Measurements from ENCODE around the gene MUC5AC.
"Not testable (repeated sequence)": the region's sequence is repeated elsewhere in the genome, so short reads cannot be mapped to it uniquely, and the experiment has no call there.

Gene MUC5AC

DNA sequence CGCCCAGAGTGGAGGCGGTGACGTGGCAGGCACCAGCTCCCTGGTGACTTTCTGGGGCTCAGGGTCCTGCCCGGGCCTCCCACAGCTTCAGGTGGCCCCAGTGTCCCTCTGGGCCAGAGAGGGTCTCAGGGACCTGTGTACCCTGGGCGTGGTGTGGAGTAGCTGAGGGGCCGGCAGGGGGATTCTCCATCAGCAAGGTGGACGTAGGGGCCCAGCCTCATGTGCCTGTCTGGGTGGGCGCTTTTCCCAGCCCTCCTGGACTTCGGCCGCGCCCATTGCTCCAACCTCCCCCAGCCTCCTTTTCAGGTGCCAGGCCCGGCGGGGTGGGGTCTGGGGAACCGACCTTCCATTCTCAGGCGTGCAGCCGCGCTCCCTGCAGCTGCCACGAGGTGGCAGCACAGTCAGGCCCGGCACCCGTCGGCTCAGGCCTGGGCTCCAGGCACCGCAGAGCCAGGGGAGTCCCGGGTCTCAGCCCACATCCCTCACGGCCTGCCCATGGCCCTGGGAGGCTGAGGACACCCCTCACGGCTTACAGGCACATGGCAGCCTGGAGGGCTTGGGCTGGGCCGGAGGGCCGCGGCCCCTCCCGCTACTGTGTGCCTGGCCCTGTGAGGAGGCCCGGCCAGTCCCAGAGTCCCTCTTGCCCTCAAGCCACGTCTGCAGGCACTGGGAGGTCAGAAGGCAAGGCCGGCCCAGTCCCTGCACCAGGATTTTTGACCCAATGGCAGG is 45.2 kb downstream of the MUC5AC start:
- DNase-seq (ENCODE audit: low read depth), result no peak
- no peak overlapping the region for H3K4me3 ChIP-seq (ENCODE audit: low read depth, low read length)

DNA sequence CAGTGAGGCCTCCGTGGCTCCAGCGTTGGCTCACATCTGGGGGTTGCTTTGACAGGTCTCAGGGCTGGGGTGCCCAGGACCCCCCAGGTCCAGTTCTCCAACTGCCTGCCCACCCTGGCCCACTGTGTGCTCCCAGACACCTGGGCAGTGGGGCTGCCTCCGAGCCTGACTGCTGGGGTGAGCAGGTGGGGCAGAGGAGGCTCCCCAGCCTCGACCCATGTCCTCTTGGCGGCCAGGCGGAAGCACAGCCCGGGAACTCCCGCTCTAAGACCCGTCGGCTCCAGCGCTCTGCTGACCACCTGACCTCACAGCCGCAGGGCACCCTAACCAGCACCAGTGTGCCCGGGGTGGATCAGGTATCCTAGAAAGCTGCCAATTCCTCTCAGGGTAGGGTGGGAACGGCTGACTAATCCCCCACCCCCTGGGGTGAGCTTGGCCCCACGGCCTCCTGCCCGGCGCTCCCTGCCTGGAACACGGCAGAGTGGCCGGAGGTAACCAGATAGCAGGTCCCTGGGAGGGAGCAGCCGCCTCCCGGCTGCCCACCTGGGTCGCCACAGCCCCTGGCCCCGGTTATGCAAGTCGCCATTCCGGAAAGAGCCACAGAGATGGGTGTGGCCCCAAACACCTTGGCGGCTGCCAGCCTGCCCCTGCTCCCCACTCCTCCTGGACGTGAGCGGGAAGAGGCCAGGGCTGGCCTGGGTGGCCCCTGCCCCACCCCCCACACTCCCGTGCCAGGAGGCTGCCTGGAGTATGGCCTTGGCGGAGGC is 45.9 kb downstream of the MUC5AC start:
- no peak for DNase-seq (ENCODE audit: low read depth)

DNA sequence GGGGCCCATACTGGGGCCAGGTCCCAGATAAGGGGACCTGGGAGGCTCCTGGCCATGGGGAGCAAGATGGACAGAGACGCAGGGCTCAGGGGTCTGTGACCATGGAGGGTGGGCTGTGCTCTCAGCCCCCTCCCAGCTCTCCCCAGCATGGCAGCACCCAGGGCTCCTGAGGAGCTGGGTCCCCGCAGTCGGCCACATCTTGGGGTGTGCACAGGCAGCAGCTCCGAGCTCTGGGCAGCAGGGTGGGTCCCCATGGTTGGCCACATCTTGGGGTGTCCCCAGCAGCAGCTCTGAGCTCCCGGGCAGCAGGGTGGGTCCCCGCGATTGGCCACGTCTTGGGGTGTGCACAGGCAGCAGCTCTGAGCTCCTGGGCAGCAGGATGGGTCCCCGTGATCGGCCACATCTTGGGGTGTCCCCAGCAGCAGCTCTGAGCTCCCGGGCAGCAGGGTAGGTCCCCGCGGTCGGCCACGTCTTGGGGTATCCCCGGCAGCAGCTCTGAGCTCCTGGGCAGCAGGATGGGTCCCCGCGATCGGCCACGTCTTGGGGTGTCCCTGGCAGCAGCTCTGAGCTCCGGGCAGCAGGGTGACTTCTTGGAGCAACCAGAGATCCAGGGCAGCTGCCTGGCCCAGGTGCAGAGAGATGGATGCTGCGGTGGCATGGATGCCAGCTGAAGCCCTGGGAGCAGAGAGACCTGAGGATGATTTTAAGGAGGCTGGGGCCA is 46.8 kb downstream of the MUC5AC start:
- H3K4me3 ChIP-seq (ENCODE audit: low read depth, low read length), result no peak overlapping the region
- no peak for DNase-seq (ENCODE audit: low read depth)

More for the DNA sequence above, 45.9 kb downstream of the MUC5AC start:
- H3K4me3 ChIP-seq (ENCODE audit: low read depth, low read length), result no peak overlapping the region

DNA sequence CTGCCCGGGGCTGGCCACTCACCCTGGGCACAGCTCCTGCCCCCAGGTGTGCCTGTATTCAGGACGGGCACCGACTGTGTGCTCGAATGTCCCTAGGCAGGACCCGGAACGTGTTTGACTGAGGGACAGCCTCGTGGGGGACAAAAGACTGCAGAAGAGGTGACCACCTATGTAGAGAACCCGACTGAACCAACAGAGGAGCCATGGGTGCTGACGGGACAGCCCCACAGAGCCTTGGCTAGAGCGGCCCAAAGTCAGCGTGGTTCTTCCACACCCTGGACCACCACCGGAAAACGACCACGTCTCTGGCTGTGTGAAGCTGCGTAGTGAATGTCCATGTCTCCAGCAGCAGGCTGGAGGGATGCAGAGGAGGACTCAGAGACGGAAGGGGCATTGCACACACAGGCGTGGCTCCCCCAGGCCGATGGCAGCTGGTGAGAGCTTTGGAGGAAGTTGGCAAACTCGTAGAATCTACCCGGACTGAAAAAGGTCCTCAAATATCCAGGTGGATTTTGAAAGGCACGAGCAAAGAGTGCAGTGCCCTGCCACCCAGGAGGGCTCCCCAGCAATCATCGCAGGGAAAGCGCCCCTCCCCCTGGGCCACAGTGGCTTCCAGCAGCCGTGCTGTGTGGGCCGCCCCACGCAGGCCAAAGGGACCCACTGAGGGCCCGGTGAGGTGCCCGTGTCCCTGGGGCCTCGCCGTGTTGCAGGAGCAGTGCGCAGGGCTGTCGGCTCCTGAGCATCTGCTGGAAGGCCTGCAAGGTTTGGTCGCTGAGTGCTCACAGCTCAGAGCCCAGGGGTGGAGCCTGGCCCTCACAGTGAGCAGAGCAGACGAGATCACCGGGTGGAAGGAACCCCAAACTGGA is 47.6 kb downstream of the MUC5AC start:
- H3K4me3 ChIP-seq (ENCODE audit: low read depth, low read length), result no peak overlapping the region
- DNase-seq (ENCODE audit: low read depth), result no peak

DNA sequence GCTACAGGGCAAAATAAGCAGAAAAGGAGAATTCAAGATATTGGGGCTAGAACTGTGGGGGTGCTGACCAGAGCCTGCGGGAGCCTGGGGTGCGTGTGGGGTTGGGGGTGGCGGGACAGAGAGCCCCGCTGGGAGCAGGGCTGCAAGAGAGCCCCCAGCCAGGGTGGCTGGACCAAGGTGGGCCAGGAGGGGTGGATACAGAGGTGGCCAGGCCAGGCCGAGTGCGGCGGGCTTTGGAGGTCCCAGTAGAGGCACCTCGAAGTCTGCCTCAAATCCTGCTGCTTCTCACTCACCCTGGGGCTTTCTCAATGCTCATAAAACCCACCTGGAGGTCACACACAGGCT is 48.2 kb downstream of the MUC5AC start:
- H3K4me3 ChIP-seq (ENCODE audit: low read depth, low read length), result no peak overlapping the region
- no peak for DNase-seq (ENCODE audit: low read depth)

DNA sequence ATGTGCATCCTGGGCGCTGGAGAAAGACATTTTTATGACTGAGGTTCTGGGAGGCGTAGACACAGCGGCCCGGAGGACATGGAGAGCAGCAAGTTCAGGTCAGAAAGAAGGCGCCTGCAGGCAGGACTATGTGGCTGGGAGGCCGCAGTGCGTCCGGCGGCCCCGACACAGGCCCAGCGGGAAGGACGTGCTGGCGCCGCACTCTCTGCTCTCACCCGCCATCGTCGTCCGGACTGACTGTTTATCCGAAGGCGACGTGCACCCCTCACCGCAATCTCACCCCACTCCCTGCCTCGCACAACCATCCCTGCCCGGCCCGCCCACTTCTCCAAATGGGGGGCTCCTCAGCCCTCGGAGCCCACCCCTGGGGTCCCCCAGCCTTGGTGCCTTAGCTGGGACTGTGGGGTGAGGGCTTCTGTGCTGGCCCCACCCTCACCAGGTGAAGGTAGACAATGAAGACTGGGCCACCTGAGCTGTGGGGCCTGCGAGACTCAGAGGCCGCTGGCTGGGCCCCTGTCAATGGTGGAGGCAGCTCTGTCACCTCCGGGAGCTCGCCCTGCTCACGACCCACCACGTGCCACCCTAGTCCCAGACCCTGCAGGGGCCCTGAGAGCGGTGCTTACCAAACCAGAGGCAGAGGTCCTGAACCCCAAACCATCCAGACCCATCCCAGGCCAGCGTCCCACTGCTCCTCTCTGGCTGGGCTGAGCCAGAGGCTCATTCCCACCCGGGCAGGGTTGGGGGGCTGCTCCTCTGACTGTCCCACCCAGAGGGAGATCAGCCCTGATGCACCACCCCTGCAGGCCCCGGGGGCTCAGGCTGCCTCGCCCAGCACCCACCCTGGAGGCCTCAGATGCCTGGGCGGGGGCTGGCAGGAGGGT is 48.9 kb downstream of the MUC5AC start:
- DNase-seq (ENCODE audit: low read depth), result no peak
- H3K4me3 ChIP-seq (ENCODE audit: low read depth, low read length), result no peak overlapping the region

DNA sequence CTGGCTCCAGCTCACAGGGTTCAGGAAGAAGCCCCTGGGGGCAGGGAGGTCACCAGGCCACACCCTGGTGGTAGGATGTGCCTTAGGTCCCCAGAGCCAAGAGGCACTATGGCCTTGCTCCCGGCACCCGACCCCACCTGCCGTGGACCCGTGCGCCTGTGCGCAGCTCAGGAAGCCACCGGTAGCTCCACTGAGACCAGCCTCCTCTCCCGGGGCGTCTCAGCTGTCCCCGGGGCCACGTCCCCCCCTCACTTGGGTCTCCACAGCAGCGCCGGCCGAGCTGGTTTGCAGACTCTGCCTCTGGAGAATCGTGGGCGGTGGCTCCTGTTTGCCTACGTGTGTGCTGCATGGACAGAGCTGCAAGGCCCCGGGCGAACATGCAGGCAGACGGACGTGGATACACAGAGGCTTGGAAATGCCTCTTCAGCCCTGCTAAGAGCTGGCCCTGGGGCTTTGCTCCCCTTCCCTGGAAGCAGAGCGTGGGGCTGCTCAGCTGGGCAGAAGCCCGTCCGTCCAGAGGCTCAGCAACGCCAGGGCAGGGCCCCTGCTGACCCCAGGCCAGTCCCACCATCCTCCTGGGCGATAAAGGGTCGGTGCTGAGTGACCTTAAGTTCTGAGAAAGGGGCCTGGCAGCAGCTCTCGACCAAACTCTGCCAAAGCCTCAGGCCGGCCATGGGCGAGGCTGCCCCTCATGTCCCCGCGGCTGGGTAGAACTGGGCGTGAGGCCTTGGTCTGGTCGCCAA is 49.8 kb downstream of the MUC5AC start:
- DNase-seq (ENCODE audit: low read depth), result no peak

DNA sequence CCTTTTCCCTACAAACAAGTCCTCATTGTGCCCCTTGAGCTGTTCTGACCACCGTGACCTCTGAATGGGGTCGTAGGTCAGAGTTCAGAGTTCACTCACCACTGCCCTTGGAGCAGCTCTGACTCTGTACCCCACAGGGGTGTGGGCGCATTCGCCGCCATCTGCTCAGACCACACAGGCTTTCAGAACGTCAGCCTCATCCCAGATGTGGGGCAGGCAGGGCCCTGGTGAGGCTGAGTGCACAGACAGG is 50.3 kb downstream of the MUC5AC start:
- no peak overlapping the region for H3K4me3 ChIP-seq (ENCODE audit: low read depth, low read length)
- DNase-seq (ENCODE audit: low read depth), result no peak

More for the DNA sequence above, 49.8 kb downstream of the MUC5AC start:
- H3K4me3 ChIP-seq (ENCODE audit: low read depth, low read length), result no peak overlapping the region

DNA sequence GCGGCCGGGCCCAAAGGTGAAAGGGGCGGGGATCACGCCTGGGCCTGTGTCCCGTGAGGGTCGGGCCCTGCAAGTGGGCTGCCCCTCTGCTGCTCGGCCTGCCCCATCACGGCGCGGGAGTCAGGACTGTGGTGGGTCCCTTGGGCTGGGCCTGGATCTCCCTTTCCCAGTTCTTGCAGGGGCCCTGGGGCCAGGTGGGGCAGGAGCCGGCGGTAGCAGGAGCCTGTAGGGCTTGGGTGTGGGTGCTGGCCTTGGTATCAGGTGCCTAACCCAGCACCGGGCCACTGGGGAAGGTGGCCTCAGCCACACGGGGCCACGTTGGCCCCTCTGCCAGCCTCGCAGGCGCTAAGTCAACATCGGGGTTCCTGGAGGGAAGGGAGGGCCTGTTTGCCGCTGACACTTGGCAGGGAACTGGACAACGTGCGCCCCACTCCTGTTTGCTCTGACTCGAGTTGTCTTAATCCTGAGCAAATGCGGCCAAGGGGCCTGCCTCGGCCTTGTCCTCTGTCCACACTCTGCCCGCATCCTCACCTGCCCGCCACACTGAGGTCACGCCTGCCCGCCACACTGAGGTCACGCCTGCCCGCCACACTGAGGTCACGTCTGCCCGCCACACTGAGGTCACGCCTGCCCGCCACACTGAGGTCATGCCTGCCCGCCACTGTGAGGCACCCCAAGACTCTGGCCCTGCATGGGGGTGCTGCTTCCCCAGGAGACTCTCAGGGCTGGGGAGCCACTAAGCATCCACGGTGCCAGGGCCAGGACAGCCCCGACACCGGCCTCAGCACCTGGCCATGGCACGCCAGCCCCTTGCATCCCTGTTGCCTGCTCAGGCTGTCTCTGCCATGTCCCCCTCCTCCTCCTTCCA is 50.9 kb downstream of the MUC5AC start:
- no peak overlapping the region for H3K4me3 ChIP-seq (ENCODE audit: low read depth, low read length)
- DNase-seq (ENCODE audit: low read depth), result no peak

DNA sequence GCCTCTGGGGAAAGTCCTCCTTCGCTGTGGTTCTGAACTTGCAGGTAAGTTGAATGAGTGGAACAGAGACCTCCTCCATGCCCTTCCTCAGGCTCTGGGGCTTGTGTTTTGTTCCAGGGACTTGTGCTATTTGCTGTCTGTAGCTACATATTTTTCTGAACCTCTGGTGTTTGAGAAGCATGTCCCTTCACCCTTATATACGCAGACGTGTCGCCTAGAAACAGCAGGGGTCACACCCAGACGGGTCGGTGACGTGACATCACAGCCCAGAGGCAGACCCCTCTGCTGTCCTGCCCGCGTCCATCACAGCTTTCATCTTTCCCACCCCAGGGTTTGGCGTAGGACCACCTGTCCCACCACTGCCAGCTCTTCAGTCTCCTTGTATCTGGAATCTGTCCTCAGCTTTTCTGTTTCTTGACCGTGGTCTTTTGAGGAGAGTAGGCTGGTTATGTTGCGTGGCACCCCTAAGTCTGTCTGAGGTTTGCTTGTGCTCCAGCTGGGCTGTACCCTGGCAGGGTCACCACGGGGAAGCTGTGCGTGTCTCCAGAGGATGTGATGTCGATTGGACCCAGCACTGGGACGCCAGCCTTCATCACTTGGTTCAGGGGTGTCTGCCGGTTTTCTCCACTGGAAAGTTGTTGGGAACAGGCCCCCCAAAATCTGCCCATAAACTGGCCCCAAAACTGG is 51.8 kb downstream of the MUC5AC start:
- DNase-seq (ENCODE audit: low read depth), result no peak

DNA sequence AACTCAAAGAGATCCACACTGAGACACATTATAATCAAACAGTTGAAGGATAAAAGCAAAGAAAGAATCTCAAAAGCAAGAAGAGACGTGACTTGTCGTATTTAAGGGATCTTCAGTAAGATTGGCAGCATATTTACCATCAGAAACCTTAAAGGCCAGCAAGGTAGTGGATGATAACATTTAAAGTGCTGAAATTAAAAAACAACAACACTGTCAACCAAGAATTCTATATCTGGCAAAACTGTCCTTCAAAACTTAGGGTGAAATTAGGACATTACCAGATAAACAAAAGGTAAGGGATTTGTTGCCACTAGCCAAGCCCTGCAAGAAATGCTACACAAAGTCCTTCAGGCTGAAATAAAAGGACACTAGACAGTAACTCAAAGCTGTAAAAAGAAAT is 54.1 kb downstream of the MUC5AC start:
- DNase-seq (ENCODE audit: low read depth), result no peak
- H3K4me3 ChIP-seq (ENCODE audit: low read depth, low read length), result no peak overlapping the region

More for the DNA sequence above, 51.8 kb downstream of the MUC5AC start:
- H3K4me3 ChIP-seq (ENCODE audit: low read depth, low read length), result no peak overlapping the region

DNA sequence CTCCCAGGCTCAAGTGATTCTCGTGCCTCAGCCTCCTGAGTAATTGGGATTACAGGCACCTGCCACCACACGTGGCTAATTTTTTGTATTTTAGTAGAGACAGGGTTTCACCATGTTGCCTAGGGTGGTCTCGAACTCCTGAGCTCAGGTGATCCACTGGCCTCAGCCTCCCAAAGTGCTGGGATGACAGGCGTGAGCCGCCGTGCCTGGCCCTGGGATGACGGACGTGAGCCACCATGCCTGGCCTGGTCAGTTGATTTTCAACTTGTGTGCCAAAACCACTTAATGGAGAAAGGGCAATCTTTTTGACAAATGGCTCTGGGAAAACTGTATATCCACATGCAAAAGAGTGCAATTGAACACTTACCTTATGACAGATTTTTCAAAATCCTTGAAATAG is 58.1 kb downstream of the MUC5AC start:
- H3K4me3 ChIP-seq (ENCODE audit: low read depth, low read length); DNase-seq (ENCODE audit: low read depth): not testable (repeated sequence)

DNA sequence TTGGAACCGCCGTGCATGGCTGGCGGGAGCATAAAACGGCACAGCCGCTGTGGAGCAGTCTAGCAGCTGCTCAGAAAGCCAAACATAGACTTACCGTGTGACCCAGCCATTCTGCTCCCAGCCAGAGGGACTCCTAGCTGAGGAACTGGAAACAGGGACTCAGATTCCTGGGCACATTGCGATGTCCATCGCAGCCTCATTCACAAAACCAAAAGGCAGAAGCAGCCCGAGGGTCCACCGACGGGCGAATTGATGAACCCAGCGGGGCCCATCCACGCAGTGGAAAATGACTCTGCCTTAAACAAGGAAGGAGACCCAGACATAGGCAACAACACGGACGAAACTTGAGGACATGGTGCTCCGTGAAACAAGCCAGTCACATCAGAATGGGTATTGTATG is 59.4 kb downstream of the MUC5AC start:
- DNase-seq (ENCODE audit: low read depth), result no peak
- H3K4me3 ChIP-seq (ENCODE audit: low read depth, low read length), result no peak overlapping the region

DNA sequence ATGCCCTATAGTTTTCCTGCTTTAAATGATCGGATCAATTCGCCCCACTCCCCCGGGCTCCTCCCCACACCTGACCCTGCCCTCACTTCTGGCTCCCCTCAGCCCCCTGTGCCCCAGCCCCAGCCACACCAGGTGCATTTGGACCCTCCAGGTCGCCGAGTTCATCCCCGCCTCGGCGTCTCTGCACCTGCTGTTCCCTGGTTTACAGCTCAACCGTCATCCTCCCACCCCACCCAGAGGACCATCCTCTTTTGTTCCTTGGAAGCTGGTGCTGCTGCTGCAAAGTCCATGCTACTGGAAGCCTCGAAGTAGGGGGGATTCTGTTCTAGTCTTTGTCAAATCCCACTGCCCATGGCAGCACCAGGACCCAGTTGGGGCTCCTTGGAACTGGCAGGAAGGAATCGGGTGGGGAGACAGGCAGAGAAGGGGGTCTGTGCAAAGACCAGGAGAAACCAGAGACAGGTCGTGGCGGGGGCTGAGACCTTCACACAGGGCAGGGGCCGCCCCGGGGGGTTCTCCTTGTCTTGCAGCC is 60.6 kb downstream of the MUC5AC start:
- no peak for DNase-seq (ENCODE audit: low read depth)
- no peak overlapping the region for H3K4me3 ChIP-seq (ENCODE audit: low read depth, low read length)

DNA sequence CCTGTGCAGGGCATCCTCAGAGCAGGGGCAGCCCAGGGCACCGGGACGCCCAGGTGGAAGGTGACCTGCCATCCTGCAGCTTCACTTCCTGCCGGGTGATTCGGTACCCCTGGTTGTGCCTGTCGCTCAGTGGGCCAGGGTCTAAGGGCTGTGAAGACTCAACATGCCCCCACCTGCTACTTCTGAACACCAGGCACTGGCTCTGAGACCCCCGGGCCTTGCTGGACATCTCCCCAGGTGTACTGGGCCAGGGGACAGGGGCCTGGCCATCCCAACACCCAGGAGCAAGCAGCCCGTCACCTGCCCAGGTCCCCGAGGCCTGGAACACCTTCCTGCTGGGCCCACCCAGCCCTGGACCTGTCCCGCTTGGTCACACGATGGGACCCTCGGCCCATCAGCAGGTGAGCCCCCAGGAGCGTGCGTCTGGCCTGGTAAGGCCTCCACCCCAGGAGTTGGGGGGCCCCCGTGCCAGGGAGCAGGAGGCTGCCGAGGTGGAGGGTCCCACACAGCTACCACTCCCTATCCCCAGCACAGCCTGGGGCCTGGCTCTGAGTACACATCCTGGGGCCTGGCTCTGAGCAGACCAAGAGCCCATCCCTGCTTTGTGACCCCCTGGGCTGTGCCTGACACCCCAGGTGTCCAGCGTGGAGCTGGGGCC is 61.2 kb downstream of the MUC5AC start:
- DNase-seq (ENCODE audit: low read depth), result no peak
- H3K4me3 ChIP-seq (ENCODE audit: low read depth, low read length), result no peak overlapping the region

DNA sequence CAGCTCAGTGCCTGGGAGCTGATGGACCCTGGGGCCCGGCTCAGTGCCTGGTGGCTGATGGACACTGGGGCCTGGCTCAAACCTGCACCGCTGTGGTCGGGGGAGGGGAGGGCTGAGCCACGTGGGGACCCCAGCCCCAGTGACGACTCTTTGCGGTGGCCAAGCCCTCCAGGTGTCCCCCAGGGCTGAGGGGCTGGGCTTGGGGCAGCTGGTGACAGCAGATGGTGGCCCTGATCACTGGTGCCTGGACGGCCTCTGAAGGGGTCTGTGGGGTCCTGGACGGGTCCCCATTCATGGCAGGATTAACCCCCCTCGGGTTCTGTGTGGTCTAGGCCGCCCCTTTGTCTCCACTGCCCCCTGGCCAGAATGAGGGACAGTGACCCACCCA is 61.7 kb downstream of the MUC5AC start:
- DNase-seq (ENCODE audit: low read depth), result no peak
- H3K4me3 ChIP-seq (ENCODE audit: low read depth, low read length), result no peak overlapping the region
